HepG2 (cell line): Measurements from ENCODE around the gene HIGD1A. TPM values are rescaled to one million over a fixed set of nuclear protein-coding genes. Genes with fewer than 3 reads are reported as not detected.

Experiments
- ATAC-seq: fragments of 200-7000 bp; cut with Tn5 transposase; 3 replicates; pipeline ENCODE4 v1.9.1; 2020; ENCODE audit warnings: mild to moderate bottlenecking, moderate library complexity
- BruUV-seq: library from RNA; stranded (reverse); fragments of 400-500 nt; replicated peaks from 2 replicates; lab custom pipeline; 2021; lab: Mats Ljungman, UMichigan
- CTCF ChIA-PET: fragments of 300-600 bp; formaldehyde crosslinking; extraction: SDS; loops from one replicate; lab custom pipeline; 2021; ENCODE audit warnings: low total read pairs, inconsistent platforms, low intra/inter-chr PET ratio; lab: Yijun Ruan, JAX
- POLR2A ChIA-PET: fragments of 350-600 bp; sonication (Branson Sonifier 250); formaldehyde crosslinking; loops from one replicate; lab custom pipeline; 2020; ENCODE audit warnings: antibody characterized with exemption, inconsistent platforms; lab: Yijun Ruan, JAX
- DNase-seq: peaks from one replicate; pipeline ENCODE4 v3.0.0-alpha.2; 2015; ENCODE audit warnings: low spot score
- FAIRE-seq: peaks from 3 replicates; lab custom pipeline; 2011; peaks lifted over from hg19 to GRCh38; lab: Jason Lieb, UNC
- H2AFZ ChIP-seq: one replicate; pipeline ENCODE4 v1.6.1; 2011; ENCODE audit warnings: low read length, inconsistent platforms
- H3K27ac ChIP-seq: fragments of 300-600 bp; 3 replicates; pipeline ENCODE4 v1.8.0; 2011; ENCODE audit warnings: mixed run types, mild to moderate bottlenecking, mixed read lengths, low read length, inconsistent platforms; ENCODE audit not compliant: insufficient read depth; ENCODE audit errors: extremely low read length
- H3K27me3 ChIP-seq, 2 experiments: fragments of 200-600 bp in 1 of 2; 2 replicates in 1 of 2; 3 replicates in 1 of 2; pipeline versions ENCODE4 v1.6.0 to v1.8.0; 2011; ENCODE audit warnings: low read length in 2 of 2, mild to moderate bottlenecking in 2 of 2, moderate library complexity in 2 of 2, inconsistent platforms in 1 of 2; ENCODE audit not compliant: insufficient read depth in 2 of 2, control insufficient read depth in 1 of 2
- H3K36me3 ChIP-seq, 2 experiments: fragments of 200-600 bp in 1 of 2; replicated peaks in 1 of 2; 2 replicates in 1 of 2; 3 replicates in 1 of 2; pipeline versions ENCODE4 v1.5.1 to v1.8.0; 2011; ENCODE audit warnings: low read length in 2 of 2, inconsistent platforms in 1 of 2; ENCODE audit not compliant: insufficient read depth in 2 of 2, control insufficient read depth in 1 of 2
- H3K4me1 ChIP-seq: 2 replicates; pipeline ENCODE4 v1.5.1; 2012; ENCODE audit warnings: low read length, inconsistent platforms; ENCODE audit not compliant: insufficient read depth
- H3K4me2 ChIP-seq: 2 replicates; pipeline ENCODE4 v1.6.0; 2011; ENCODE audit warnings: low read depth, low read length, inconsistent platforms
- H3K4me3 ChIP-seq, 3 experiments: fragments of 200-600 bp in 1 of 3; sonication (generic), shearing (Covaris generic) in 1 of 3; replicated peaks in 1 of 3; 2 replicates each; pipeline ENCODE4 v1.5.1; 2011 to 2016; ENCODE audit warnings: low read length in 3 of 3, inconsistent platforms in 2 of 3, low read depth in 2 of 3, mild to moderate bottlenecking in 2 of 3, control low read depth in 1 of 3, mixed read lengths in 1 of 3; ENCODE audit not compliant: insufficient read depth in 1 of 3
- H3K79me2 ChIP-seq: one replicate; pipeline ENCODE4 v1.6.1; 2011; ENCODE audit warnings: low read length, inconsistent platforms; ENCODE audit not compliant: insufficient read depth
- H3K9ac ChIP-seq: 2 replicates; pipeline ENCODE4 v1.6.0; 2011; ENCODE audit warnings: mild to moderate bottlenecking, low read depth, low read length, inconsistent platforms; ENCODE audit not compliant: insufficient read depth
- H3K9me3 ChIP-seq: 2 replicates; pipeline ENCODE4 v1.5.1; 2012; ENCODE audit warnings: mild to moderate bottlenecking, low read length
- H4K20me1 ChIP-seq: 2 replicates; pipeline ENCODE4 v1.6.0; 2011; ENCODE audit warnings: inconsistent platforms, mild to moderate bottlenecking, low read length, moderate library complexity; ENCODE audit not compliant: insufficient read depth
- MAX ChIP-seq: IDR thresholded peaks from 2 replicates; pipeline ENCODE4 v1.6.1; 2012; ENCODE audit warnings: inconsistent platforms
- PHF8 ChIP-seq: sonication (generic); formaldehyde crosslinking; IDR thresholded peaks from 2 replicates; pipeline ENCODE4 v1.5.0; 2020; ENCODE audit warnings: missing genetic modification reagents
- RBFOX2 ChIP-seq: fragments of 200-400 bp; formaldehyde crosslinking; IDR thresholded peaks from 2 replicates; pipeline ENCODE4 v1.6.1; 2017; ENCODE audit warnings: low read depth, mild to moderate bottlenecking, low read length
- ZBTB14 ChIP-seq: sonication (generic); formaldehyde crosslinking; IDR thresholded peaks from 2 replicates; pipeline ENCODE4 v1.4.0; 2020; ENCODE audit warnings: missing genetic modification reagents
- WGBS: methylation state at CpG from one replicate; pipeline ENCODE4 v1.1.6; 2017; ENCODE audit warnings: low lambda C conversion rate; 5-methylcytosine and 5-hydroxymethylcytosine counted together
- in situ Hi-C: cut with HindIII; loops from 2 replicates; pipeline ENCODE4 v1.10.0; 2017; ENCODE audit warnings: low pct_unique_long_range_greater_than_20kb; ENCODE audit not compliant: extremely low pct_ligation_motif_present
- intact Hi-C: fragments of 100-400 bp; cut with micrococcal nuclease; formaldehyde crosslinking; loops from one replicate; pipeline ENCODE4 v1.10.0; 2022; ENCODE audit not compliant: unreplicated experiment
- polyA plus RNA-seq, 8 experiments: library from polyadenylated mRNA; depleted of rRNA in 3 of 8; stranded (reverse) in 7 of 8; unstranded in 1 of 8; fragments of >200 nt; fragmentation: Illumina TruSeq in 4 of 8; extraction: Trizol in 4 of 8; gene quantifications; 2 replicates each; pipeline versions ENCODE4 v1.2.1 to v1.2.3, GENCODE V29; 2011 to 2016; ENCODE audit warnings: low read depth in 4 of 8, missing spikeins in 1 of 8, mixed read lengths in 1 of 8; ENCODE audit not compliant: insufficient read depth in 1 of 8
- total RNA-seq, 5 experiments: library from RNA; depleted of rRNA; stranded (reverse); fragments of >200 nt; fragmentation: Illumina TruSeq; extraction: Trizol; gene quantifications; 2 replicates each; pipeline ENCODE4 v1.2.3, GENCODE V29; 2016; ENCODE audit warnings: low read depth in 1 of 5

The HIGD1A gene
- total and polyA plus RNA-seq, 2 of the 13 experiments (the other 11 are each of a cell fraction or from before 2014, with no cell fraction given), result 222 to 253 TPM

- TF ChIP-seq ZBTB14 (CRISPR knock-in tag), result no peak
Measured at GRCh38 chr3:42803414-42804105, 730 bp downstream of the HIGD1A start (continued).

- in situ Hi-C loops, result no loop called here
- Histone ChIP-seq H3K4me1 (peaks cover 66% of the 10 kb centered on the region), H3K9me3 (no peaks in the 10 kb centered on the region), H2AFZ (no peak overlapping the region), H4K20me1 (0 out of 2 replicates have a peak, but pooled peaks cover 3% of the 10 kb centered on the region), H3K27ac (peak overlapping the region; percentile 93), H3K4me2 (peak overlapping the region; percentile 92), H3K36me3 (peaks cover 0 to 10% of the 10 kb centered on the region in 2 experiments; a peak in 1 of 5 replicates), H3K27me3 (no peaks in the 10 kb centered on the region; a peak in 1 of 5 replicates), H3K79me2 (peaks cover 48% of the 10 kb centered on the region), H3K9ac (peak overlapping the region; percentile 97), H3K4me3 (peak overlapping the region; percentile 87 to 98 (median 92))
- no peak for FAIRE-seq
- intact Hi-C loops, result no loop called here
- CTCF ChIA-PET, result no interaction called here
- POLR2A ChIA-PET, result interaction anchor here (0.6 to 5.0 kb wide), 17 partner anchors 8 to 213 kb away, joined by 3 to 105 read pairs (median 8); partner anchors contain the start of genes NKTR and SS18L2
- WGBS, result 6% methylated on average over 11 of the region's 11 CpGs
- TF ChIP-seq PHF8 (CRISPR knock-in tag) (no peak), RBFOX2 (peak; percentile 55; the same call in 1 of the 2 replicates), MAX (peak; percentile 7; the same call in 1 of the 2 replicates)
- no peak for ATAC-seq
- no peak for DNase-seq
- TSS peak; percentile 52 for BruUV-seq
Measured at GRCh38 chr3:42802876-42803413, 1.3 kb downstream of the HIGD1A start.
